Fibroblast of mammary gland (primary cell): ENCODE results near the gene USP21.

ENCODE experiments used
- DNase-seq: peaks from one replicate; pipeline ENCODE4 v3.0.0-alpha.2; 2010; ENCODE audit warnings: low read depth
- H3K4me3 ChIP-seq: 2 replicates; pipeline ENCODE4 v1.5.1; 2011; ENCODE audit warnings: low read depth, mild to moderate bottlenecking, low read length, moderate library complexity; ENCODE audit not compliant: control insufficient read depth
- CTCF ChIP-seq: conservative IDR thresholded peaks from 2 replicates; pipeline ENCODE4 v1.5.1; 2011; ENCODE audit warnings: low read depth, low read length, inconsistent platforms; ENCODE audit not compliant: control insufficient read depth, insufficient read depth

USP21 gene

GRCh38 chr1:161157867-161158266 lies 1.4 kb upstream of the USP21 start:
- H3K4me3 ChIP-seq, result no peak overlapping the region
- no peak for TF ChIP-seq CTCF
- DNase-seq, result no peak

GRCh38 chr1:161158316-161159010 lies 837 bp upstream of the USP21 start:
- H3K4me3 ChIP-seq, result no peak overlapping the region
- no peak for TF ChIP-seq CTCF
- DNase-seq, result no peak

GRCh38 chr1:161159913-161160243 lies 578 bp downstream of the USP21 start:
- no peak for DNase-seq
- no peak for TF ChIP-seq CTCF
- peak overlapping the region; percentile 91 for H3K4me3 ChIP-seq

- TF ChIP-seq CTCF, result no peak
- H3K4me3 ChIP-seq, result no peak overlapping the region
These were observed 1.4 kb downstream of the USP21 start for GRCh38 chr1:161160671-161161145.

GRCh38 chr1:161161652-161162051 lies 2.4 kb downstream of the USP21 start:
- H3K4me3 ChIP-seq, result no peak overlapping the region
- DNase-seq, result no peak
- no peak for TF ChIP-seq CTCF

More at GRCh38 chr1:161160671-161161145, 1.4 kb downstream of the USP21 start:
- DNase-seq, result no peak

- no peak for TF ChIP-seq CTCF
- no peak for DNase-seq
- H3K4me3 ChIP-seq, result no peak overlapping the region
These were observed 2.8 kb downstream of the USP21 start for GRCh38 chr1:161162052-161162451.

GRCh38 chr1:161162806-161163205 lies 3.5 kb downstream of the USP21 start:
- DNase-seq, result no peak
- no peak overlapping the region for H3K4me3 ChIP-seq
- no peak for TF ChIP-seq CTCF
